Esophagus squamous epithelium (tissue), 4 donors: ENCODE data around the gene VILL.

ENCODE experiments used
- POLR2A ChIP-seq, 4 donors: fragments of 450-650 bp; IDR thresholded peaks; one replicate each; pipeline ENCODE4 v1.6.1; 2017; ENCODE audit warnings: antibody characterized with exemption in 4 of 4, mild to moderate bottlenecking in 4 of 4, moderate library complexity in 3 of 4
- TF ChIP-seq, protein P1 (sequence below), 6 experiments: fragments of 450-650 bp in 4 of 6; fragments of 200-600 bp in 2 of 6; sonication (generic) in 2 of 6; IDR thresholded peaks; one replicate each; pipeline ENCODE4 v1.5.1; 2016 to 2019; ENCODE audit warnings: antibody characterized with exemption in 6 of 6, mild to moderate bottlenecking in 4 of 6, moderate library complexity in 4 of 6

GRCh38 chr3:37993820-37994638 is 3.4 kb downstream of the VILL start:
- TF ChIP-seq POLR2A (IDR thresholded peaks at IDR 0.05): peak in 2 of 4 donors; percentile 45 to 59
- TF ChIP-seq, protein P1, sequence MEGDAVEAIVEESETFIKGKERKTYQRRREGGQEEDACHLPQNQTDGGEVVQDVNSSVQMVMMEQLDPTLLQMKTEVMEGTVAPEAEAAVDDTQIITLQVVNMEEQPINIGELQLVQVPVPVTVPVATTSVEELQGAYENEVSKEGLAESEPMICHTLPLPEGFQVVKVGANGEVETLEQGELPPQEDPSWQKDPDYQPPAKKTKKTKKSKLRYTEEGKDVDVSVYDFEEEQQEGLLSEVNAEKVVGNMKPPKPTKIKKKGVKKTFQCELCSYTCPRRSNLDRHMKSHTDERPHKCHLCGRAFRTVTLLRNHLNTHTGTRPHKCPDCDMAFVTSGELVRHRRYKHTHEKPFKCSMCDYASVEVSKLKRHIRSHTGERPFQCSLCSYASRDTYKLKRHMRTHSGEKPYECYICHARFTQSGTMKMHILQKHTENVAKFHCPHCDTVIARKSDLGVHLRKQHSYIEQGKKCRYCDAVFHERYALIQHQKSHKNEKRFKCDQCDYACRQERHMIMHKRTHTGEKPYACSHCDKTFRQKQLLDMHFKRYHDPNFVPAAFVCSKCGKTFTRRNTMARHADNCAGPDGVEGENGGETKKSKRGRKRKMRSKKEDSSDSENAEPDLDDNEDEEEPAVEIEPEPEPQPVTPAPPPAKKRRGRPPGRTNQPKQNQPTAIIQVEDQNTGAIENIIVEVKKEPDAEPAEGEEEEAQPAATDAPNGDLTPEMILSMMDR (IDR thresholded peaks at IDR 0.05): peak in 2 of 6 experiments; percentile 13 to 20
